CD4-positive, alpha-beta memory T cell (primary cell): ENCODE measurements around the gene C13orf42. TPM values are rescaled to one million over a fixed set of nuclear protein-coding genes. Genes with fewer than 3 reads are reported as not detected.
"Not testable (repeated sequence)": the region's sequence is repeated elsewhere in the genome, so short reads cannot be mapped to it uniquely, and the experiment has no call there.

ENCODE experiments used
- CTCF ChIA-PET: fragments of 350-600 bp; sonication (Branson Sonifier 250); formaldehyde crosslinking; loops from one replicate; lab custom pipeline; 2021; ENCODE audit warnings: inconsistent platforms; ENCODE audit not compliant: partially characterized antibody; lab: Charles Lee
- POLR2A ChIA-PET: fragments of 350-600 bp; sonication (Branson Sonifier 250); formaldehyde crosslinking; loops from one replicate; lab custom pipeline; 2021; ENCODE audit not compliant: partially characterized antibody; lab: Charles Lee
- DNase-seq, 5 donors: peaks; one replicate each; pipeline versions ENCODE4 v3.0.0 to v3.0.0-alpha.2; 2020 to 2022; ENCODE audit warnings: mixed read lengths in 1 of 5
- H3K27ac ChIP-seq: one replicate; pipeline ENCODE4 v1.7.0; 2013; ENCODE audit warnings: low read depth, low read length
- H3K27me3 ChIP-seq: 2 replicates; pipeline ENCODE4 v1.7.0; 2013; ENCODE audit warnings: mild to moderate bottlenecking, low read length, moderate library complexity; ENCODE audit not compliant: insufficient read depth
- H3K36me3 ChIP-seq: 2 replicates; pipeline ENCODE4 v1.7.0; 2013; ENCODE audit warnings: mild to moderate bottlenecking, low read length, moderate library complexity; ENCODE audit not compliant: insufficient read depth
- H3K4me1 ChIP-seq: 2 replicates; pipeline ENCODE4 v1.7.0; 2013; ENCODE audit warnings: mild to moderate bottlenecking, low read length, moderate library complexity; ENCODE audit not compliant: insufficient read depth
- H3K4me3 ChIP-seq, 2 donors: one replicate each; pipeline ENCODE4 v1.7.0; 2013; ENCODE audit warnings: low read length in 2 of 2, mild to moderate bottlenecking in 1 of 2
- H3K9me3 ChIP-seq, 2 donors: one replicate each; pipeline ENCODE4 v1.7.0; 2013; ENCODE audit warnings: low read length in 2 of 2, control low read depth in 1 of 2; ENCODE audit not compliant: control insufficient read depth in 1 of 2
- H3K27ac Mint-ChIP-seq, 7 donors: one replicate each; pipeline ENCODE4 v1.8.0; 2020 to 2021; ENCODE audit warnings: mixed read lengths in 7 of 7, mild to moderate bottlenecking in 6 of 7, inconsistent platforms in 3 of 7, moderate library complexity in 3 of 7
- H3K27me3 Mint-ChIP-seq, 2 donors: one replicate each; pipeline ENCODE4 v1.8.0; 2020 to 2021; ENCODE audit warnings: mixed read lengths in 2 of 2
- H3K36me3 Mint-ChIP-seq, 2 donors: one replicate each; pipeline ENCODE4 v1.8.0; 2020 to 2021; ENCODE audit warnings: mixed read lengths in 2 of 2, inconsistent platforms in 1 of 2, mild to moderate bottlenecking in 1 of 2
- H3K4me1 Mint-ChIP-seq, 4 donors: one replicate each; pipeline ENCODE4 v1.8.0; 2020 to 2021; ENCODE audit warnings: mixed read lengths in 4 of 4, mild to moderate bottlenecking in 1 of 4
- H3K4me3 Mint-ChIP-seq, 8 donors: one replicate each; pipeline ENCODE4 v1.8.0; 2020 to 2021; ENCODE audit warnings: mixed read lengths in 8 of 8, mild to moderate bottlenecking in 7 of 8, moderate library complexity in 6 of 8, inconsistent platforms in 3 of 8
- H3K9me3 Mint-ChIP-seq, 8 donors: one replicate each; pipeline ENCODE4 v1.8.0; 2020 to 2021; ENCODE audit warnings: mixed read lengths in 8 of 8, mild to moderate bottlenecking in 5 of 8, inconsistent platforms in 3 of 8, moderate library complexity in 1 of 8
- intact Hi-C: fragments of 100-400 bp; cut with micrococcal nuclease; formaldehyde crosslinking; loops from one replicate; pipeline ENCODE4 v1.15.1; 2023
- polyA plus RNA-seq, 2 donors: library from polyadenylated mRNA; unstranded; fragments of 300-500 nt; fragmentation: Illumina TruSeq; gene quantifications; one replicate each; pipeline ENCODE4 v1.2.3, GENCODE V29; 2021
- total RNA-seq, 2 experiments: library from RNA; stranded (reverse); gene quantifications; one replicate each; pipeline ENCODE4 v1.2.3, GENCODE V29; 2021

Gene C13orf42
- total and polyA plus RNA-seq, 4 experiments from 2014 or later, result not detected

DNA sequence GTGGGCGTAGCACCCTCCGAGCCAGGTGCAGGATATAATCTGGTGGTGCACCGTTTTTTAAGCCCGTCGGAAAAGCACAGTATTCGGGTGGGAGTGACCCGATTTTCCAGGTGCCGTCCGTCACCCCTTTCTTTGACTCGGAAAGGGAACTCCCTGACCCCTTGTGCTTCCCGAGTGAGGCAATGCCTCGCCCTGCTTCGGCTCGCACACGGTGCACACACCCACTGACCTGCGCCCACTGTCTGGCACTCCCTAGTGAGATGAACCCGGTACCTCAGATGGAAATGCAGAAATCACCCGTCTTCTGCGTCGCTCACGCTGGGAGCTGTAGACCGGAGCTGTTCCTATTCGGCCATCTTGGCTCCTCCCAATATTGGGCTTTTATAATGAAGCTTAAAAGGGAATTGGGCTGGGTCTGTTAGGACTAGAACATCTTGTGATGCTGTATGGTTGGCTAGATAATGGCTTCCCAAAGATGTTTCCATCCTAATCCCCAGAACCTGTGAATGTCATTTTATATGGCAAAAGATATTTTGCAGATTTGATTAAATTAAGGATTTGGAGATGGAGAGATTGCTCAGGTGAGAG lies 30.5 kb downstream of the C13orf42 start:
- H3K36me3 ChIP-seq, POLR2A ChIA-PET, H3K4me1 Mint-ChIP-seq, H3K9me3 Mint-ChIP-seq, H3K27me3 ChIP-seq, H3K4me3 ChIP-seq, H3K27ac ChIP-seq, intact Hi-C loops, H3K27me3 Mint-ChIP-seq, H3K36me3 Mint-ChIP-seq, H3K9me3 ChIP-seq, H3K4me1 ChIP-seq: not testable (repeated sequence)
- H3K4me3 Mint-ChIP-seq, result peak overlapping the region in 5 of 8 donors; percentile 21 to 49 (median 42)
- peak overlapping the region in 1 of 7 donors; percentile 73 for H3K27ac Mint-ChIP-seq
- CTCF ChIA-PET, result interaction anchor here (1.3 kb wide), 1 partner anchor 9 kb away, joined by 4 read pairs; no protein-coding TSS in a partner anchor
- peak in 1 of 5 donors; percentile 4 for DNase-seq

DNA sequence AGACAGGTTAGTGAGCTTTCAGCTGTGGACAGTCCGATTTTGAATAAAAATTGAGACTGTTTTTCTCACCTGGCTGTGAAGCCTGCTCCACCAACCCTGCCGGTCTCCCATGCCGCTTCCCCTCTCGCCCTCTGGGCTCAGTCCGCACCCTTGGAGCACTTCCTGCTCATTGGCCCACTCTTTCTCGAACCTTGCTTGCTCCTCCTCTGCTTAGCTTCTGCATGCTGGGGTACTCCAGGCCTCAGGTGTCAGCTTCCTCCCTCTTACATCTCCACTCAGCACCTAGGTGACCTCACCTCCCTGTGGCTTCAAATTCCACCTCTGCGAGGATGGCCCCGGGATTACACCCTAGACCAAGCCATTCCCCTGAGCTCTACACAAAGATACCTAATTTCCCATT lies 39.6 kb downstream of the C13orf42 start:
- Histone ChIP-seq H3K36me3 (no peaks in the 10 kb centered on the region), H3K27me3 (no peaks in the 10 kb centered on the region), H3K4me1 (peaks cover 7% of the 10 kb centered on the region), H3K9me3 (no peaks in the 10 kb centered on the region), H3K27ac (no peak overlapping the region), H3K4me3 (no peak overlapping the region)
- Mint-ChIP-seq H3K36me3 (no peaks in the 10 kb centered on the region), H3K27ac (peak overlapping the region in 1 of 7 donors; percentile 33), H3K4me1 (peaks cover 5 to 8% (median 6%) of the 10 kb centered on the region in 4 donors), H3K27me3 (peaks cover 3 to 11% of the 10 kb centered on the region in 2 donors), H3K9me3 (no peaks in the 10 kb centered on the region), H3K4me3 (no peak overlapping the region)
- no peak for DNase-seq
- intact Hi-C loops, result loop anchor here (2.0 kb wide), 2 partner anchors 159 to 539 kb away; no protein-coding TSS in a partner anchor
- ChIA-PET CTCF (interaction anchor here (0.6 to 6.5 kb wide), 9 partner anchors 10 to 1095 kb away, joined by 3 to 68 read pairs (median 4); no protein-coding TSS in a partner anchor), POLR2A (no interaction called here)

DNA sequence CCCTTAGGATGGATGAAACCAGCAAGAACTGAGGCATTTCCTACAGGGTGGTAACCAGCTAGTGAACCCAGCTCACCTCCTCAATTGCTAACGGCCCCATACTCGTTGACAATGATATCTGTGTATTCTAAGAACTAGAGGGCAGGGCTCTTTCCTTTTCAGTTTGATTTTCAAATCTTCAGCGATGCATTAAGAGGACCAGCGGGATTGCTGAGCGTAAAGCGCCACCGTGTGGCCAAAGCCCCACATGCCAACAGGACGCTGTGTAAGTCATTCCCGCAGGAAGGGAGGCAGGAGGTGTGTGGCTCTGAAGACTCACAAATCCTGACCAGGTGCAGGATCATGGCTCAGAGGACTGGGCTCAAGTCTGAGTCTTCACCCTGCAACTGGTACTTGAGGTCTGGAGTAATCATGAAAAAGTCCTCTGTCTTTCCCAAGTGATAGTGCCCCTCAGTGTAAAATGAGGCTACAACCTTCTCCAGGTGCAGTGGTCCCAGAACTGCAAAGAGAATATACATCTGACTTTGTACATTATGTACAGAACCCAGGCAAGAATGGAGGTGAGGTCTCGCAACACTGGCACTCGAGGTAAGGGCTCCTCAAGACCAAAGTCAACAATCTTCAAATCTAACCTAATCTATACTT lies 40.9 kb downstream of the C13orf42 start:
- no peaks in the 10 kb centered on the region for H3K9me3 Mint-ChIP-seq
- intact Hi-C loops, result loop anchor here (1.0 to 2.0 kb wide), 5 partner anchors 157 to 1222 kb away; no protein-coding TSS in a partner anchor
- ChIA-PET CTCF (interaction anchor here (0.6 to 6.5 kb wide), 25 partner anchors 9 to 1463 kb away, joined by 3 to 68 read pairs (median 3); partner anchors contain the start of gene TRIM13), POLR2A (no interaction called here)
- H3K4me3 Mint-ChIP-seq, result no peak overlapping the region
- no peaks in the 10 kb centered on the region for H3K27me3 ChIP-seq
- H3K27ac ChIP-seq, result no peak overlapping the region
- H3K4me3 ChIP-seq, result no peak overlapping the region
- no peaks in the 10 kb centered on the region for H3K36me3 ChIP-seq
- H3K9me3 ChIP-seq, result no peaks in the 10 kb centered on the region
- peaks cover 7% of the 10 kb centered on the region for H3K4me1 ChIP-seq
- peak; percentile 61 to 69 (median 64) for DNase-seq
- peak overlapping the region in 3 of 7 donors; percentile 9 to 24 (median 11) for H3K27ac Mint-ChIP-seq
- peaks cover 11 to 13% of the 10 kb centered on the region in 2 donors for H3K27me3 Mint-ChIP-seq
- no peaks in the 10 kb centered on the region for H3K36me3 Mint-ChIP-seq
- H3K4me1 Mint-ChIP-seq, result peaks cover 5 to 8% (median 7%) of the 10 kb centered on the region in 4 donors

DNA sequence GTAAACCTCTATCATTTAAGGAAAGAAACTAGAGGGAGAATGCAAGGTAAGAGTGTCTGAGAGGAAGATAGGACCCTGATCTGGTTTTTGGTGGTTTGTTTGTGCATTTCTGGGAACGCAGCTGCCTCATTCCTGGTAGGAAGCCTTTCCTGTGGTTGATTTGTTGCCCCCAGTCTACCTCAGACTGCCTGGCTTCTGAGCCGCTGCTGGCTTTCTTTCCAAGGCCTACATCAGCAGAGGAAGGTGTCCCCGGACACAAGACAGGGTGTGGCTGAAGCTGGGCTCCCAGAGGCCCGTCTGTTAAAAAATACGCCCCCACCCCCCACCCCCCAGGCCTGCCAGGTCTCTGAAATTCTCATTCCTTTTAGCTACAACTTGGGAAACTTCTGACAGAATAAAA lies 42.6 kb downstream of the C13orf42 start:
- POLR2A ChIA-PET, result no interaction called here
- Mint-ChIP-seq H3K27me3 (peaks cover 17 to 18% of the 10 kb centered on the region in 2 donors), H3K9me3 (no peaks in the 10 kb centered on the region), H3K36me3 (no peaks in the 10 kb centered on the region), H3K4me1 (peaks cover 5 to 8% (median 7%) of the 10 kb centered on the region in 4 donors), H3K4me3 (no peak overlapping the region), H3K27ac (no peak overlapping the region)
- H3K27ac ChIP-seq, result no peak overlapping the region
- H3K36me3 ChIP-seq, result no peaks in the 10 kb centered on the region
- H3K4me1 ChIP-seq, result peaks cover 7% of the 10 kb centered on the region
- DNase-seq, result no peak
- no peaks in the 10 kb centered on the region for H3K9me3 ChIP-seq
- intact Hi-C loops, result no loop called here
- H3K4me3 ChIP-seq, result no peak overlapping the region
- CTCF ChIA-PET, result interaction anchor here (0.9 to 6.5 kb wide), 8 partner anchors 12 to 1462 kb away, joined by 3 to 68 read pairs (median 4); no protein-coding TSS in a partner anchor
- H3K27me3 ChIP-seq, result peaks cover 3% of the 10 kb centered on the region

DNA sequence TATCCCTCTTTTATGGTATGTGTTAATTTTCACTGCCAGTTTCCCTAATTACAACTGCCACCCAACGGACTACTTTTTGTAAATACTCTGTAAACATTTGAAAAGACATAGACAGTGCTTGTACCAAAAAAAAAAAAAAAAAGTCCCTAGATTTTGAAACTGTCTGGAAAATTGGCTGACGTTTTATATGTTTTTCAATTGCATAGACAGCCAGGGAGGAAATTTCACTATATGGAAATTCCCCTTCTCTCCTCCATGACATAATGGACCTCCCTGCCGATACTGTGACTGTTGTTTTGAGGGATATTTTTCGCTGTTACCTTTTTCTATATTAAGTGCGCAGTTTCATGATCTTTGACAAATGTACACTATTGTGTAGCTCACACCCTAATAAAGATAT lies 43.4 kb downstream of the C13orf42 start:
- Histone ChIP-seq H3K4me1 (peaks cover 7% of the 10 kb centered on the region), H3K27ac (no peak overlapping the region), H3K27me3 (peaks cover 3% of the 10 kb centered on the region), H3K9me3 (no peaks in the 10 kb centered on the region), H3K4me3 (no peak overlapping the region), H3K36me3 (no peaks in the 10 kb centered on the region)
- intact Hi-C loops, result no loop called here
- H3K4me3 Mint-ChIP-seq, result no peak overlapping the region
- POLR2A ChIA-PET, result no interaction called here
- no peak for DNase-seq
- CTCF ChIA-PET, result interaction anchor here (6.5 kb wide), 1 partner anchor 1092 kb away, joined by 68 read pairs; no protein-coding TSS in a partner anchor
- peaks cover 17 to 18% of the 10 kb centered on the region in 2 donors for H3K27me3 Mint-ChIP-seq
- H3K36me3 Mint-ChIP-seq, result no peaks in the 10 kb centered on the region
- H3K27ac Mint-ChIP-seq, result no peak overlapping the region
- H3K4me1 Mint-ChIP-seq, result peaks cover 5 to 8% (median 7%) of the 10 kb centered on the region in 4 donors
- H3K9me3 Mint-ChIP-seq, result no peaks in the 10 kb centered on the region

DNA sequence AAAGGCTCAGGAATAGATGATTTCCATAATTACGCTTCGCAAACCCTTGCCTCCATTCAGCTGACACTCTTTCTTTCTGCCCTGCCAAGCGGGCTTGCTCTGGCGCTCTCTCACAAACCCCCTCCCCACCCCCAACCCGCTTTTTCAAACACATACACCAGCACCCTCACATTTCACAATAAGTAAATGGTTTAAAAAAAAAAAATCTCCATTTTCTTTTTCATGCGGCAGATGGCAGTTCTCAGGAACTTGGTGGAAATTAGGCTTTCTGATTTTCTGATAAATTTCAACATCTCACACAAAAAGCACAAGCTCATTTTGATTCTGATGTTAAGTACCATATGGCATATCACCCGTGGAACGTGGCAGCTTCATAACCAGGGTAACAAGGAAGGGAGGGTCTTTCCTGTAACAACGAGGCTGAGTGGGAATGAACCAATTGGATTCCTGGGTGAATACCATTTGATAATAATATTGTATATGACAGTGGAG lies 43.8 kb downstream of the C13orf42 start:
- ChIA-PET CTCF (interaction anchor here (6.5 kb wide), 1 partner anchor 1091 kb away, joined by 68 read pairs; no protein-coding TSS in a partner anchor), POLR2A (no interaction called here)
- Mint-ChIP-seq H3K4me3 (no peak overlapping the region), H3K36me3 (no peaks in the 10 kb centered on the region), H3K27me3 (peaks cover 17 to 18% of the 10 kb centered on the region in 2 donors), H3K4me1 (peaks cover 5 to 8% (median 7%) of the 10 kb centered on the region in 4 donors), H3K27ac (peak overlapping the region in 1 of 7 donors; percentile 57), H3K9me3 (no peaks in the 10 kb centered on the region)
- intact Hi-C loops, result no loop called here
- Histone ChIP-seq H3K27ac (no peak overlapping the region), H3K36me3 (no peaks in the 10 kb centered on the region), H3K4me1 (peaks cover 7% of the 10 kb centered on the region), H3K4me3 (no peak overlapping the region), H3K27me3 (peaks cover 3% of the 10 kb centered on the region), H3K9me3 (no peaks in the 10 kb centered on the region)
- DNase-seq, result no peak
